Neural progenitor cell (in vitro differentiated cells): ENCODE data around the gene KCTD15. TPM values are rescaled to one million over a fixed set of nuclear protein-coding genes. Genes with fewer than 3 reads are reported as not detected.

Experiments
- DNase-seq: peaks from one replicate; pipeline ENCODE4 v3.0.0-alpha.2; 2016; ENCODE audit warnings: low spot score
- H2AFZ ChIP-seq: fragments of 200-600 bp; sonication (generic); replicated peaks from 2 replicates; pipeline ENCODE4 v1.6.1; 2016; ENCODE audit warnings: antibody characterized with exemption
- H3F3A ChIP-seq: fragments of 200-600 bp; sonication (generic); 2 replicates; pipeline ENCODE4 v1.6.1; 2016; ENCODE audit warnings: antibody characterized with exemption, low read depth
- H3K27ac ChIP-seq: fragments of 200-600 bp; sonication (generic); 2 replicates; pipeline ENCODE4 v1.5.1; 2016; ENCODE audit warnings: mild to moderate bottlenecking
- H3K27me3 ChIP-seq: fragments of 200-600 bp; sonication (generic); 2 replicates; pipeline ENCODE4 v1.6.1; 2016; ENCODE audit warnings: mild to moderate bottlenecking, moderate library complexity
- H3K36me3 ChIP-seq: fragments of 200-600 bp; sonication (generic); 2 replicates; pipeline ENCODE4 v1.5.1; 2016
- H3K4me1 ChIP-seq: fragments of 200-600 bp; sonication (generic); 2 replicates; pipeline ENCODE4 v1.6.1; 2016; ENCODE audit warnings: mixed run types
- H3K4me2 ChIP-seq: fragments of 200-600 bp; sonication (generic); 2 replicates; pipeline ENCODE4 v1.6.1; 2016
- H3K4me3 ChIP-seq: fragments of 200-600 bp; sonication (generic); 2 replicates; pipeline ENCODE4 v1.5.1; 2016
- H3K79me2 ChIP-seq: fragments of 200-600 bp; sonication (generic); 2 replicates; pipeline ENCODE4 v1.6.1; 2016; ENCODE audit warnings: low read depth
- H3K9ac ChIP-seq: fragments of 200-600 bp; sonication (generic); 2 replicates; pipeline ENCODE4 v1.6.1; 2016
- H3K9me3 ChIP-seq: fragments of 200-600 bp; sonication (generic); 2 replicates; pipeline ENCODE4 v1.5.1; 2016; ENCODE audit warnings: low read depth
- H4K20me1 ChIP-seq: fragments of 200-600 bp; sonication (generic); 2 replicates; pipeline ENCODE4 v1.6.1; 2016; ENCODE audit warnings: low read depth
- H3K27ac Mint-ChIP-seq: 3 replicates; pipeline ENCODE4 v1.8.0; 2021; ENCODE audit warnings: mixed read lengths
- H3K27me3 Mint-ChIP-seq: 2 replicates; pipeline ENCODE4 v1.8.0; 2022; ENCODE audit warnings: low read depth, mild to moderate bottlenecking, inconsistent platforms, moderate library complexity, mixed read lengths; ENCODE audit not compliant: insufficient read depth
- H3K36me3 Mint-ChIP-seq: 3 replicates; pipeline ENCODE4 v1.8.0; 2021; ENCODE audit warnings: mixed read lengths
- H3K4me1 Mint-ChIP-seq: 3 replicates; pipeline ENCODE4 v1.8.0; 2021; ENCODE audit warnings: mixed read lengths
- H3K4me3 Mint-ChIP-seq: 3 replicates; pipeline ENCODE4 v1.8.0; 2021; ENCODE audit warnings: mild to moderate bottlenecking, moderate library complexity, mixed read lengths
- H3K9me3 Mint-ChIP-seq: 3 replicates; pipeline ENCODE4 v1.8.0; 2020; ENCODE audit warnings: mixed read lengths
- CTCF ChIP-seq: fragments of 200-600 bp; sonication (generic); IDR thresholded peaks from 2 replicates; pipeline ENCODE4 v1.5.1; 2017; ENCODE audit warnings: antibody characterized with exemption, mild to moderate bottlenecking
- EZH2 ChIP-seq: fragments of 200-600 bp; sonication (generic); IDR thresholded peaks from 2 replicates; pipeline ENCODE4 v1.6.1; 2017; ENCODE audit warnings: antibody characterized with exemption, mild to moderate bottlenecking, moderate library complexity
- EZH2phosphoT487 ChIP-seq: fragments of 200-600 bp; sonication (generic); IDR thresholded peaks from 2 replicates; pipeline ENCODE4 v1.6.1; 2017; ENCODE audit warnings: antibody characterized with exemption
- total RNA-seq: library from RNA; depleted of rRNA; stranded (reverse); fragments of >200 nt; gene quantifications from 2 replicates; pipeline ENCODE4 v1.2.3, GENCODE V29; 2015; ENCODE audit warnings: low replicate concordance

Gene KCTD15
- total RNA-seq, 1 donor from 2014 or later = 26.4 TPM

DNA sequence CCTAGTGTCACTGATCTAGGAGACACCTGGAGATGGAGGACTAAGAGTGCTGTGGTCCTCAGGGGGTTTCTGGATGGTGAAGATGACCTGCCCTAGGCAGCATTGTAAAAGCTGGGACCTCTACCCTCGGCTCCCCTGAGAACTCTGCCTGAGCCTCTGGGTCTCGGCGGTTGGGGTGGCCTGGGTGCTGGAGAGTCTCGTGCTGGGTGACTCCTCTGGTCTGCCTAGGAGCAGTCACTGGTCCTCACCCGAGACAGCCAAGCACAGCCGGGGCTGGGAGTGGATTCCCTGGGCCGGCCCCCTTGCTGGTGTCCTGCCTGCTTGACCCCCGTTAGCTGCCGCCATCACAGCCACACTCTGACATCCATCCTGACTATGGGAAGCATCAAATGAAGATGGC lies 6.7 kb downstream of the KCTD15 start:
- H3K36me3 Mint-ChIP-seq = peaks cover 32% of the 10 kb centered on the region
- Histone ChIP-seq H3K36me3 (no peaks in the 10 kb centered on the region), H3K9me3 (no peaks in the 10 kb centered on the region), H3F3A (peaks cover 12% of the 10 kb centered on the region), H3K4me3 (no peak overlapping the region), H4K20me1 (peaks cover 58% of the 10 kb centered on the region), H3K4me1 (peaks cover 8% of the 10 kb centered on the region), H3K9ac (no peak overlapping the region), H3K79me2 (peaks cover 41% of the 10 kb centered on the region), H3K27ac (no peak overlapping the region), H3K4me2 (no peak overlapping the region), H3K27me3 (no peaks in the 10 kb centered on the region), H2AFZ (no peak overlapping the region)
- peaks cover 13% of the 10 kb centered on the region for H3K27me3 Mint-ChIP-seq
- no peak for DNase-seq
- TF ChIP-seq EZH2phosphoT487 (no peak), CTCF (no peak), EZH2 (no peak)
- no peak overlapping the region for H3K27ac Mint-ChIP-seq
- peaks cover 22% of the 10 kb centered on the region for H3K4me1 Mint-ChIP-seq
- no peak overlapping the region for H3K4me3 Mint-ChIP-seq
- H3K9me3 Mint-ChIP-seq = no peaks in the 10 kb centered on the region

DNA sequence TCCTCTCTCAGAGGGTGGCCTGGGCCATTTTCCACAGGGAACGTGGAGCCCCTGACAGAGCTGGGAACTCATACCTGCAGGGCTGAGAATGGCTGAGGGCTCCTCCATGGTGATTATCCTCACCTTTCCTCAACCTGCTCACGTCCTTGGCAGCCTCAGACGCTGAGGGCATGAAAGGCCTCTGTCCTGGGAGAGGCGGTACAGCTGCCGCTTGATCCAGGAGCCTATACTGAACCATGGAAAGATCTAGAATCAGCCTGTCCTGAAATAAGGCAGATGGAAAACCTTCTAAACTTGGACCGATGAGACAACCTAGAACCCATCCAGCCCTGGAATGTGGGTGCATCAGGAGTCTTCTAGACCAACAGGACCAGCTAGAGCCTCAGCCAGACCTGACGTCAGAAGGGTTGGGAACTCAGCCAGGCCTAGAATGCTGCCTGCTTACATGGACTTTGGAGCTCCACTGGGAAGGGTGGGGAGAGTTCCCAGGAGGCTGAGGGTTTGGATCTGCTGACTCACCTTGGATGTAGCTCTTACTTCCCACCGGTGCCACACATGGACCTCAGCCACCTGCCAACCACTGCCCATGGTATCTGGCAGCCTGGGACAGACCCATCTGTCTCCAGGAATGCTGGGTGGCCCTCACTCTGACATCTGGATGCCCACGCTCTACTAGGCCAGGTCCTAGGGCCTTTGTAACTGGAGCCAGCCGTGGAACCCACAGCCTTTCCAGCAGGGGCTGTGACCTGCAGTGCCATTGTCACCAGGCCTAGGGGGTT lies 7.5 kb downstream of the KCTD15 start:
- Mint-ChIP-seq H3K4me3 (no peak overlapping the region), H3K36me3 (peaks cover 32% of the 10 kb centered on the region), H3K27me3 (peaks cover 9% of the 10 kb centered on the region), H3K9me3 (no peaks in the 10 kb centered on the region), H3K4me1 (peaks cover 14% of the 10 kb centered on the region), H3K27ac (no peak overlapping the region)
- no peak for TF ChIP-seq EZH2phosphoT487
- TF ChIP-seq CTCF = no peak
- no peak for TF ChIP-seq EZH2
- H3K9me3 ChIP-seq = no peaks in the 10 kb centered on the region
- peaks cover 54% of the 10 kb centered on the region for H4K20me1 ChIP-seq
- peaks cover 38% of the 10 kb centered on the region for H3K79me2 ChIP-seq
- H3K4me1 ChIP-seq = peaks cover 4% of the 10 kb centered on the region
- H3K4me3 ChIP-seq = no peak overlapping the region
- no peak overlapping the region for H3K4me2 ChIP-seq
- H3K36me3 ChIP-seq = no peaks in the 10 kb centered on the region
- no peak overlapping the region for H3K27ac ChIP-seq
- H3F3A ChIP-seq = peaks cover 3% of the 10 kb centered on the region
- no peak overlapping the region for H3K9ac ChIP-seq
- no peak overlapping the region for H2AFZ ChIP-seq
- DNase-seq = no peak
- no peaks in the 10 kb centered on the region for H3K27me3 ChIP-seq

DNA sequence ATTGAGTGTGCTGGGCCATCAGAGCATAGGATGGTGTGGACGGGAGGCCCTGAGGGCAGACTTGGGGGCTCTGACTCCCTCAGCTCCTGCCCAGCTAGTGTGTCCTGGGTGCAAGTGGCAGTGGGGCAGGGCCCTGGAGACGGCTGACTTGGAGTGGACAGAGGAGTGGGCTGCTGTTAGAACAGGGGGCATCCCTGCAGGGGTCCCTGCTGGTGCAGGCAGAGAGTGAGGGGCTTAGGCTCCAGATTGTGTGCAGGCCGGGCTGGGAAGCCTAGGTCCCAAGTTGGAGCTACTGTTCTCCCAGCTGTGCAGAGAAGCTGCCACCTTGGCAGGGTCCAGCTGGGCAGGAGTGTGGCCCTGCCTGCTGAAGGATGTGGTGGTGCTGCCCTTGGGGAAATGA lies 8.6 kb downstream of the KCTD15 start:
- Histone ChIP-seq H3K79me2 (peaks cover 27% of the 10 kb centered on the region), H3K36me3 (no peaks in the 10 kb centered on the region), H3K4me2 (no peak overlapping the region), H3F3A (no peaks in the 10 kb centered on the region), H3K27me3 (no peaks in the 10 kb centered on the region), H3K27ac (no peak overlapping the region), H4K20me1 (peaks cover 43% of the 10 kb centered on the region), H3K9me3 (no peaks in the 10 kb centered on the region), H3K4me3 (no peak overlapping the region), H2AFZ (no peak overlapping the region), H3K9ac (no peak overlapping the region), H3K4me1 (no peaks in the 10 kb centered on the region)
- H3K4me1 Mint-ChIP-seq = peaks cover 4% of the 10 kb centered on the region
- H3K27ac Mint-ChIP-seq = no peak overlapping the region
- H3K9me3 Mint-ChIP-seq = no peaks in the 10 kb centered on the region
- TF ChIP-seq EZH2phosphoT487 (no peak), EZH2 (no peak), CTCF (no peak)
- H3K4me3 Mint-ChIP-seq = no peak overlapping the region
- H3K36me3 Mint-ChIP-seq = peaks cover 24% of the 10 kb centered on the region
- no peak for DNase-seq
- H3K27me3 Mint-ChIP-seq = peaks cover 11% of the 10 kb centered on the region
